NCI-H2227 (cell line): ENCODE data around the gene ZSCAN4.

ENCODE experiments used
- DNase-seq: peaks from one replicate; lab custom pipeline; 2025; ENCODE audit not compliant: unreplicated experiment; lab: John Stamatoyannopoulos, UW

Gene ZSCAN4

GRCh38 chr19:57675881-57676280 is 7.1 kb downstream of the ZSCAN4 start:
- DNase-seq: no peak

GRCh38 chr19:57682226-57682766 is 13.6 kb downstream of the ZSCAN4 start:
- DNase-seq: no peak

GRCh38 chr19:57686727-57687126 is 18.0 kb downstream of the ZSCAN4 start:
- no peak for DNase-seq

GRCh38 chr19:57687363-57688010 is 18.8 kb downstream of the ZSCAN4 start:
- DNase-seq: no peak

- DNase-seq: no peak
Observed at GRCh38 chr19:57688011-57688763, 19.5 kb downstream of the ZSCAN4 start.

- no peak for DNase-seq
Observed at GRCh38 chr19:57689750-57690149, 21.0 kb downstream of the ZSCAN4 start.

GRCh38 chr19:57701625-57702024 is 32.9 kb downstream of the ZSCAN4 start:
- no peak for DNase-seq

- no peak for DNase-seq
Observed at GRCh38 chr19:57706346-57706745, 37.6 kb downstream of the ZSCAN4 start.

GRCh38 chr19:57708641-57709361 is 40.1 kb downstream of the ZSCAN4 start, which contains the start of gene ZNF154:
Gene ZNF154 (minus strand): TSS chr19:57709204. CDS start chr19:57708971, 233 bp downstream.
- no peak for DNase-seq

- no peak for DNase-seq
Observed at GRCh38 chr19:57709616-57710015, 40.9 kb downstream of the ZSCAN4 start.

- DNase-seq: no peak
Observed at GRCh38 chr19:57712222-57712621, 43.5 kb downstream of the ZSCAN4 start.

GRCh38 chr19:57719424-57719823 is 50.7 kb downstream of the ZSCAN4 start:
- DNase-seq: no peak

- no peak for DNase-seq
Observed at GRCh38 chr19:57719901-57720519, 51.3 kb downstream of the ZSCAN4 start.

- DNase-seq: no peak
Observed at GRCh38 chr19:57720878-57721277, 52.1 kb downstream of the ZSCAN4 start.
